Lung (tissue), 12 donors: ENCODE results near the gene RASSF10. TPM values are rescaled to one million over a fixed set of nuclear protein-coding genes. Genes with fewer than 3 reads are reported as not detected.
A peak's percentile ranks its signal among the peaks of the same experiment; 100 is the strongest.

Source experiments
- ATAC-seq: fragments of 200-7000 bp; cut with Tn5 transposase; one replicate; pipeline ENCODE4 v1.9.1; 2020; ENCODE audit warnings: moderate number of reproducible peaks; ENCODE audit not compliant: insufficient read depth, low FRiP score
- DNase-seq, 3 donors: peaks; one replicate each; pipeline ENCODE4 v3.0.0-alpha.2; 2013 to 2017
- H3K27ac ChIP-seq, 2 donors: one replicate each; pipeline ENCODE4 v1.5.1; 2013; ENCODE audit warnings: mild to moderate bottlenecking in 2 of 2, moderate library complexity in 2 of 2, control low read depth in 1 of 2, inconsistent platforms in 1 of 2, low read depth in 1 of 2, low read length in 1 of 2
- H3K27me3 ChIP-seq, 3 donors: one replicate each; pipeline ENCODE4 v1.5.1; 2013; ENCODE audit warnings: low read length in 2 of 3; ENCODE audit not compliant: control insufficient read depth in 3 of 3, insufficient read depth in 3 of 3
- H3K36me3 ChIP-seq, 4 donors: one replicate each; pipeline ENCODE4 v1.5.1; 2013; ENCODE audit warnings: low read length in 4 of 4, mild to moderate bottlenecking in 1 of 4, moderate library complexity in 1 of 4; ENCODE audit not compliant: control insufficient read depth in 4 of 4, insufficient read depth in 4 of 4
- H3K4me1 ChIP-seq, 5 donors: one replicate each; pipeline ENCODE4 v1.5.1; 2013; ENCODE audit warnings: low read length in 5 of 5, mild to moderate bottlenecking in 2 of 5, moderate library complexity in 1 of 5; ENCODE audit not compliant: control insufficient read depth in 5 of 5, insufficient read depth in 5 of 5
- H3K4me3 ChIP-seq: one replicate; pipeline ENCODE4 v1.5.1; 2013; ENCODE audit warnings: mild to moderate bottlenecking, control low read depth, moderate library complexity
- H3K9ac ChIP-seq, 2 donors: one replicate each; pipeline ENCODE4 v1.5.1; 2013; ENCODE audit warnings: low read length in 2 of 2, control low read depth in 1 of 2; ENCODE audit not compliant: insufficient read depth in 1 of 2
- H3K9me3 ChIP-seq, 4 donors: one replicate each; pipeline ENCODE4 v1.5.1; 2013; ENCODE audit warnings: low read length in 3 of 4, mild to moderate bottlenecking in 1 of 4, moderate library complexity in 1 of 4; ENCODE audit not compliant: control insufficient read depth in 4 of 4, insufficient read depth in 3 of 4
- WGBS, 2 donors: extraction: QIAGEN DNeasy Blood & Tissue Kit; methylation state at CpG; one replicate each; pipeline ENCODE4 v1.1.7; 2013; 5-methylcytosine and 5-hydroxymethylcytosine counted together
- polyA plus RNA-seq, 2 donors: library from polyadenylated mRNA; stranded (reverse); fragments of 200-250 nt; gene quantifications; one replicate each; pipeline ENCODE4 v1.2.1, GENCODE V29; 2013
- total RNA-seq, 2 donors: library from RNA; depleted of rRNA in 1 of 2; stranded (reverse); fragments of >200 nt in 1 of 2; gene quantifications; one replicate each; pipeline ENCODE4 v1.2.1, GENCODE V29; 2014 to 2021
- TF ChIP-seq, protein P1 (sequence below): IDR thresholded peaks from 2 replicates; pipeline ENCODE4 v1.5.1; 2012; ENCODE audit warnings: mild to moderate bottlenecking; ENCODE audit errors: control extremely low read depth, extremely low read depth
- donor health status: control.
- donor health status: control.
- donor health status: Bipolar disorder and iron deficiency.
- donor health status: healthy.
- donor health status: DM: yes; HTN: yes; CAD: no.

RASSF10 gene
- total and polyA plus RNA-seq, 4 donors = 1.7 to 12.2 (median 6.1) TPM

DNA sequence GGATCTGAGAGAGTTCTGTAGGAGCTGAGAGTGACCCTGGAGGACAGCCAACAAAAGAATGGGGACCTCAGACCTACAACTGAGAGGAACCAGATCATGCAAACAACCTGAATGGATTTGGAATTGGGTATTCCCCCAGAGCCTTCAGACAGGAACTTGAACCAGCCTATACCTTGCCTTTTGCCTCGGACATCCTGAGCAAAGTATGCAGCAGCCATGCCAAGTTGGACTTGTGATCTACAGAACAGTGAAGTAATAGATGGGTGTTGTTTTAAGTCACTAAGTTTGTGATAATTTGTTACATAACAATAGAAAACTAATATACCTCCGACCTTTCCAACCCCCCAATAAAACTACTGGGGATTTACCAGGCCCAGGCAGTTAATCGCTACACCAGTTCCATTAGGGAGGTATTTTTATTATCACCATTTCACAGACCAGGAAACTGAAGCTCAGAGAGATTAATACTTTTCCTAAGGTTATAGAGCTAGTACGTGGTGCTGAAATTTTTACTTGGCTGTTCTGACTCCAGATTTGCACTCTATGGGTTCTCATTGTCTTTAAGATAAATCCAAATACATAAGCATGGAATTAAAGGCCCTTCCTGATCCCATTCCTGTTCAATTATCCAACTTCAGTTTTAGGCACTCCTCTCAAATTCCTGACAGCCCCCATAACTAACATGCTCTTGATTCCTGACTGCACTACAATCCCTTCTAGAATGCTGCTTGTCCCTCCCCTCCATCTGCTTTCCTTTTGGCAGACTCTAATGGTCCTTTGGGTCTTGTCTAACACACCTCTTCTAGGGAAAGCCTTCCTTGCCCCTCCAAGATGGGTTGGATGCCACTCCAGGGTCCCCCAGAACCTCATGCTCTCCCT is 1.7 kb upstream of the RASSF10 start:
- no peak overlapping the region for H3K4me3 ChIP-seq
- TF ChIP-seq, protein P1, sequence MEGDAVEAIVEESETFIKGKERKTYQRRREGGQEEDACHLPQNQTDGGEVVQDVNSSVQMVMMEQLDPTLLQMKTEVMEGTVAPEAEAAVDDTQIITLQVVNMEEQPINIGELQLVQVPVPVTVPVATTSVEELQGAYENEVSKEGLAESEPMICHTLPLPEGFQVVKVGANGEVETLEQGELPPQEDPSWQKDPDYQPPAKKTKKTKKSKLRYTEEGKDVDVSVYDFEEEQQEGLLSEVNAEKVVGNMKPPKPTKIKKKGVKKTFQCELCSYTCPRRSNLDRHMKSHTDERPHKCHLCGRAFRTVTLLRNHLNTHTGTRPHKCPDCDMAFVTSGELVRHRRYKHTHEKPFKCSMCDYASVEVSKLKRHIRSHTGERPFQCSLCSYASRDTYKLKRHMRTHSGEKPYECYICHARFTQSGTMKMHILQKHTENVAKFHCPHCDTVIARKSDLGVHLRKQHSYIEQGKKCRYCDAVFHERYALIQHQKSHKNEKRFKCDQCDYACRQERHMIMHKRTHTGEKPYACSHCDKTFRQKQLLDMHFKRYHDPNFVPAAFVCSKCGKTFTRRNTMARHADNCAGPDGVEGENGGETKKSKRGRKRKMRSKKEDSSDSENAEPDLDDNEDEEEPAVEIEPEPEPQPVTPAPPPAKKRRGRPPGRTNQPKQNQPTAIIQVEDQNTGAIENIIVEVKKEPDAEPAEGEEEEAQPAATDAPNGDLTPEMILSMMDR = no peak
- H3K36me3 ChIP-seq = no peaks in the 10 kb centered on the region
- peaks cover 0 to 29% (median 2%) of the 10 kb centered on the region in 5 donors for H3K4me1 ChIP-seq
- WGBS, 2 donors = 74 to 89% methylated on average over 4 of the region's 4 CpGs
- H3K27me3 ChIP-seq = peaks cover 1 to 59% (median 55%) of the 10 kb centered on the region in 3 donors
- no peak for ATAC-seq
- DNase-seq = no peak
- H3K27ac ChIP-seq = no peak overlapping the region
- peaks cover 0 to 9% (median 1%) of the 10 kb centered on the region in 4 donors for H3K9me3 ChIP-seq
- no peak overlapping the region for H3K9ac ChIP-seq

DNA sequence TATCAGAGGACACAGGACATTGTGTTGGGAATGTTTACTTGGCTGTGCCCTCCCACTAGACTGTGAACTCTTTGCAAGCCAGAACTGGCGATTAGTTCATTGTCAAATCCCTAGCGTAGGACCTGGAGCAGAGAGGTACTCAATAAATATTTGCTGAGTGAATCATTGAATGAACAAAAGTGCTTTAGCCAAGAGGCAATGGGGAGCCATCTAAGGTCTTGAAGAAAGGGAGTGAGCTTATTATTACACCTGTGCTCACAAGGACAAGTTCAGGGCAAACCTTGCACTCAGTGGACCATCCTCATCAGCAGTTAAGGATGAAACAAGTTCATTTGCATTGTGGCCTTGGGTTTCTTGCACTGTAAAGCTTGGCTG is 1.1 kb upstream of the RASSF10 start:
- Histone ChIP-seq H3K27me3 (peaks cover 3 to 65% (median 61%) of the 10 kb centered on the region in 3 donors), H3K4me3 (no peak overlapping the region)

DNA sequence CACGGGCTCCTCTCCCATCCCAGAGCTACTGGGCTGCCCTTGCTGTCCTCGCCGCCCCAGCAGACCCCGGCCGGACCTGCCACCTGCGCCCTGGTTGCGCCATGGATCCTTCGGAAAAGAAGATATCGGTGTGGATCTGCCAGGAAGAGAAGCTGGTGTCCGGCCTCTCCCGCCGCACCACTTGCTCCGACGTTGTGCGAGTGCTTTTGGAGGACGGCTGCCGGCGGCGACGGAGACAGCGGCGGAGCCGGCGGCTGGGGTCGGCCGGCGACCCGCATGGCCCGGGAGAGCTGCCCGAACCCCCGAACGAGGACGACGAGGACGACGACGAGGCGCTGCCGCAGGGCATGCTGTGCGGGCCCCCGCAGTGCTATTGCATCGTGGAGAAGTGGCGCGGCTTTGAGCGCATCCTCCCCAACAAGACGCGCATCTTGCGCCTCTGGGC is 382 bp downstream of the RASSF10 start:
- no peak overlapping the region for H3K9ac ChIP-seq
- no peaks in the 10 kb centered on the region for H3K36me3 ChIP-seq
- H3K4me1 ChIP-seq = peaks cover 0 to 30% (median 6%) of the 10 kb centered on the region in 5 donors
- ATAC-seq (peak; percentile 9), DNase-seq (no peak)
- TF ChIP-seq, protein P1 = no peak
- H3K27ac ChIP-seq = peak overlapping the region in 1 of 2 donors; percentile 5
- no peak overlapping the region for H3K4me3 ChIP-seq
- peaks cover 0 to 9% (median 1%) of the 10 kb centered on the region in 4 donors for H3K9me3 ChIP-seq
- WGBS, 2 donors = 1 to 2% methylated on average over 45 to 48 of the region's 48 CpGs
- H3K27me3 ChIP-seq = peaks cover 3 to 67% (median 61%) of the 10 kb centered on the region in 3 donors

More for the DNA sequence above, 1.1 kb upstream of the RASSF10 start:
- Histone ChIP-seq H3K36me3 (no peaks in the 10 kb centered on the region), H3K9ac (no peak overlapping the region), H3K9me3 (peaks cover 0 to 9% (median 1%) of the 10 kb centered on the region in 4 donors), H3K27ac (no peak overlapping the region), H3K4me1 (peaks cover 0 to 30% (median 6%) of the 10 kb centered on the region in 5 donors)
- DNase-seq = no peak
- ATAC-seq = peak; percentile 7
- WGBS, 2 donors = 68 to 87% methylated on average over 2 of the region's 2 CpGs
- TF ChIP-seq, protein P1 = no peak
